Limb (tissue), 2 donors: Measurements from ENCODE around the gene DOCK4.
"Not testable (repeated sequence)": the region's sequence is repeated elsewhere in the genome, so short reads cannot be mapped to it uniquely, and the experiment has no call there.

Source experiments
- DNase-seq, 2 donors: peaks; one replicate each; pipeline ENCODE4 v3.0.0-alpha.2; 2016; ENCODE audit errors: extremely low spot score in 2 of 2

The DOCK4 gene

DNA sequence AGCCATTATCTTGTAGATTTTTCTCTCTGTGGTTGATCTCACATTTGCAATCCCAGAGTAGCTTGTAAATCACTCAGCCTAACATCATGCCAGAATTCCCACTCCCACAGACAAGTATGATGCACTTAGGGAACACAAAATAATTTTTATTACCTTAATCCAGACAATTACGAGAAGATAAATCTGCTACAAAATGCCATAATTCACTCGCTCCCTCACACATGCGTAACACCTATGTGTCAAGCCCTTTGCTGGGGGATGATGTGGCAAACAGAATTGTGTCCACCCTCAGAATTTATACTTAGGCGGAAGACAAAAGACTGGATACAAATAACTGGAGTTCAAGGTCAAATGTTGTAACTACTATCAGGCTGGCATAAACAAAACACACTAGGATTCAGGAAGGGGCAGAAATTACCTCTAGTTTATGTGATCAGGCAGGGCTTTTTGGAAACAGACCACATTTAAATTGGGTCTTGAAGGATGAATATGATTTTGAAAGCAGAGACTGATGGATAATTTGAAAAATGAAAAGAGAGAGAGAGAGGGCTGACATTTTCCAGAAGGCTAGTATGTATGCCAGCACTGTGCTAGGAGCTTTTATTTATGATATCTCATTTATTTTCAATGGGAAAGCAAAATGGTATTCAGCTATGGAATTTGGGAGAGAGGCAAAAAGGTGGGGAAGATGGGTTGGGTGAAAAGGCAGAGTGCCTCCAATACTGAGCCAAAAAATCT lies 69.8 kb downstream of the DOCK4 start:
- no peak for DNase-seq

DNA sequence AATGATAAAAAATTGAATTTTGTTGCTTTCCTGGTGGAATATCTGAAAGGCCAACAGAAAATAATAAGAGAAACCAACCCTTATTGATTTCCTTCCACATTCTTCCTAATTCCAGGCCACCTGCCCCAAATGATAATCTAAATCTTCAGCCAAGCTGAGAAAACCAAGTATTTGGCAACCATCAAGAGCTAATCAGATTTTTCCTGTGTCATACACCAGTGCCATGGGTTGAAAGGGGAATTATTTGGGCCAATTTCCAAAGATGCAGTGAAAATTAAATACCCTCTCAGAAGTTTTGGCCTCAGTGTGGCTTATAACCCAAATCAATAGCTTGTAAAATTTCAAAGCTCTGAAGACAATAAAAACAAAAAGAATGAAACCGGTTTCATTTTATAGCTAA lies 70.4 kb downstream of the DOCK4 start:
- no peak for DNase-seq

DNA sequence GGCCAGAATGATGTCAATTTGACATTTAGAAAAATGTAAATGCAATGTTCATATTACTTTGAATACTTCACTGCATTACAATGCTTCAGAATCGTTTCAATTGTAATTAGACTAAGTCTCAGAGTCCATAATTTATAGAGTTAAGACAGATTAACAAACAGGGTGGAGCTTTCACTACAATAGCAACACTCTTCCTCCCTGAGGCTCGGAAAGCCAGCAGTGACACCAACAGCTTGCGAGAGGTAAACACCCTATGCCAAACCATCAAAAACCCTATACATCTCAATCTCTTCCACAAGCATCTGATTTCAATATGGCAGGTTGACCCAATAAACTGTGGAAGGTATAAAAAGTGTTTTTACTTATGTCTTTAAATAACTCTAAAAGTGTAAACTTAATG lies 72.2 kb downstream of the DOCK4 start:
- DNase-seq: no peak

DNA sequence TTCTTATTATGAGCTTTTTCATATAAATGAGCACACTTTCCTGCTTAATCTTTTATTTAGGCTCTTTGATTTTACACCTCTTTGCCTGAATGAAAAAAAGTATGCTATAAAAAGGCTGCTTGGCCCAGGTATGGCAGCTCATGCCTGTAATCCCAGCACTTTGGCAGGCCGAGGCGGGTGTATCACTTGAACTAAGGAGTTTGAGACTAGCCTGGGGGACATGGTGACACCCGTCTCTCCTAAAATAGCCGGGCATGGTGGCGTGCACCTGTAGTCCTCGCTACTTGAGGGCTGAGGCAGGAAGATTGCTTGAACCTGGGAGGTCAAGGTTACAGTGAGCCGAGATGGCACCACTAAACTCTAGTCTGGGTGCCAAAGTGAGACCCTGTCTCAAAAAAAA lies 72.9 kb downstream of the DOCK4 start:
- DNase-seq: no peak

DNA sequence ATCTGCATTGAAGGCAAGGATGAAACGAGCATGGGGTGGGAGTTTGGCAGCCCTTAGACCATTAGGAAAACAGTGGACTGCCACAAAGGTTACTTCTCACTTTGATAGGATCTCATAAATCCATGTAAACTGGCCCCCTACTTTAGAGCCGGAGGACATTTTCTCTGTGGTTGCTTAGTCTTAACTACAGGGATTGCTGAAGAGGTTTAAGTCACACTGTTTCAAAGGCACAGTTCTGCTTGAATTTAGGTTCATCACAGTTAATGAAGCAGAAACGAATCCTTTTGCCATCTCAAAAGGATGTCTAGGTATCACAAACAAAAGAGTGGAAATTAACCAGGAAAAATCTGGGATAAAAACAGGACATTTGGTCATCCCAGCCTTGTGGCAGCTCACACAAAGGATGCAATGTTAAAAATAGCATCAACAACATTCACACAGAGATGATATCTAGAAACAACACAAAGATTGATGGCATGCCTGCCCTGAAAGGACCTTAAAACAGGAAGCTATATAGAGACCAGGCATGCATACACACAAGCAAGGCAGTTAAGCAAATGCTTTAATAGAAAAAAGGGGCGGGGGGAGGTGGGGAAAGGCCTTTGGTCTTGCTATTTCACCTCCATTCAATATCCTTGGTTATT lies 74.0 kb downstream of the DOCK4 start:
- DNase-seq: no peak

DNA sequence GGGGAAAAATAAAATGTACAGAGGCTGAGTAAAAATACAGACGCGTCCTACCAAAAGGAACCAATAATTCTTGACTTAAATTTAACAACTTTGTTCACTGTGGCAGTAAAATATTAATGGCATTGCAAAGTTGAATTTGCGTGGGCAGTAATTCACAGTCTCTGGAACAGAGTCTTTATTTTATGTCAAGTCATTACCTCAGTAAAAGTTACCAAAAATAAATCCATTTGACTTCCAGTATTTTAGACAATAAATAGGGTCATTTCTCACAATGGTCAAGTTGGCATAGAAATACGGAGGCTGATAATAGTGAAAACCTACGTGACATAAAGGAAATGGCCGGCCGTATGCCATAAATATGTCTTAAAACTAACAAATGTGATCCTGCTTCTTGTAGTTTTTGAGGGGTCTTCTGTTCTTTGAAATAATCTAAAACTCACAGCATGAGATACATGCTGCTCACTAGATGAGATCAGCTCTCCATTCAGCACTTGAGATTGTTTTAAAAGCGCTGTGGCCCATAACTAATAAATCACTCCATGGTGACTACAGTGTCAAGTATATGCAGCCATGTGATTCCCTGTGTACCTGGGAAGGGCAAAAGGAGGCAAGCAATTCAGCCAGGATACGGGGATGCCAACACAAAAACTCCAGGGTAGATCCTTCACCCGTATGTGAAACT lies 75.3 kb downstream of the DOCK4 start:
- DNase-seq: no peak

DNA sequence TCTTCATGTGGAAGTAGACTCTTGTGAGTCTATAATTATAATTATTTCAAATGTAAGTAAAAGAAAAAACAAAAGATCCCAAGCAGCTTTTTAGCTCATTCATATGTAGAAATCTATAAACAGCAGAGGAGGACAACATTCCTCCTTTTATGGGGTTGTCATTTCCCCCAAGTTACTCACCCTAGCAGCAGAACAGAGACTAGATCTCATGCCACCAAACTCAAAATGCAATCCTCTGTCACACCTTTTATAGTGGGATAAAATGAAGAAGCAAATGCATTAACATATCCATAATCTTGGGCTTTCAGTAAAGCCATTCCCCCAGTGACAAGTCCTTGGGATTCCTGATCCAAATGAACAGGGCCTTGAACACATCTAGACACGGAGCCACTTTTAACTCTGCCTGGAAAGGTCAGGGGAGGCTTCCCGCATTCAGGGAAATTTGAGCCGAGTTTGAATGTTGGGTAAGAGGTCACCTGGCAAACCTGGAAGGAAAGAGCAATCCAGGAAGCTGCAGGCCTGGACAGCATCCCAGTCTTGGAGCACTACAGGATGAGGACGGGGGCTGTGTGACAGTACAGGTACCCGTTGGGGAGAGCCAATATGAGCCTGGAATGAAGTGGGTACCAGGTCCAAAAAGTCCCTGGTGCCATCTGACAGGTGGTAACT lies 76.4 kb downstream of the DOCK4 start:
- DNase-seq: no peak

DNA sequence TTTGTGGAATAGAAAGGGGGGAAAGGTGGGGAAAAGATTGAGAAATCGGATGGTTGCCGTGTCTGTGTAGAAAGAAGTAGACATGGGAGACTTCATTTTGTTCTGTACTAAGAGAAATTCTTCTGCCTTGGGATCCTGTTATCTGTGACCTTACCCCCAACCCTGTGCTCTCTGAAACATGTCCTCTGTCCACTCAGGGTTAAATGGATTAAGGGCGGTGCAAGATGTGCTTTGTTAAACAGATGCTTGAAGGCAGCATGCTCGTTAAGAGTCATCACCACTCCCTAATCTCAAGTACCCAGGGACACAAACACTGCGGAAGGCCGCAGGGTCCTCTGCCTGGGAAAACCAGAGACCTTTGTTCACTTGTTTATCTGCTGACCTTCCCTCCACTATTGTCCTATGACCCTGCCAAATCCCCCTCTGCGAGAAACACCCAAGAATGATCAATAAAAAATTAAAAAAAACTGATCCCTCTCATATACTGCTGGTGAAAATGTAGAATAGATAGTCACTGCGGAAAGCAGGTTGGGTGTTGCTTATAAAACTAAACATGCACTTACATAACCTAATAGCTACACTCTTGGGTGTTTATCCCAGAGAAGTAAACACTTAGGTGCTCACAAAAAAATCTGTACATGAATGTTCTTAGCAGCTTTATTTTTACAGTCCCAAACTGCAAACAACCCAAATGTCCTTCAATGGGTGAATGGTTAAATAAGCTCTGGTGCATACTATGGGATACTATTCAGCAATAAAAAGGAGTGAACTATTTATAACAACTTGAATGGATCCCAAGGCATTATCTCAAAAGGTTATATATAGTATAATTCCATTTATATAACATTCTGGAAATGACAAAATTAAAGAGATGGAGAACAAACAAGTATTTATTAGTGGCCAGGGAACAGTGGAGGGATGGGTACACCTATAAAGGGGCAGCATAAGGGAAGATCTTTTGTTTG lies 77.5 kb downstream of the DOCK4 start:
- not testable (repeated sequence) for DNase-seq

DNA sequence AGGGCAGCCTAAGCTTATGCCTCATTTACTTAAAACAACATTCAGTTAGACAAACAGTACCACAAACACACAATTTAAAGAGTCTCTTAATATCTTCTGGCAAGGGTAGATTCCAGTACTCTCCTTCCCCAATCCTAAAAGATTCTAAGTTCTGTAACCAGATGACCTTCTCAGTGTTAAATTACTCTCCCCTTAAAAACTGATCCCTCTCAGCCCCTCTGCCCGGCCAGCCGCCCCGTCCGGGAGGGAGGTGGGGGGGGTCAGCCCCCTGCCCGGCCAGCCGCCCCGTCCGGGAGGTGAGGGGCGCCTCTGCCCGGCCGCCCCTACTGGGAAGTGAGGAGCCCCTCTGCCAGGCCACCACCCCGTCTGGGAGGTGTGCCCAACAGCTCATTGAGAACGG lies 78.2 kb downstream of the DOCK4 start:
- not testable (repeated sequence) for DNase-seq

DNA sequence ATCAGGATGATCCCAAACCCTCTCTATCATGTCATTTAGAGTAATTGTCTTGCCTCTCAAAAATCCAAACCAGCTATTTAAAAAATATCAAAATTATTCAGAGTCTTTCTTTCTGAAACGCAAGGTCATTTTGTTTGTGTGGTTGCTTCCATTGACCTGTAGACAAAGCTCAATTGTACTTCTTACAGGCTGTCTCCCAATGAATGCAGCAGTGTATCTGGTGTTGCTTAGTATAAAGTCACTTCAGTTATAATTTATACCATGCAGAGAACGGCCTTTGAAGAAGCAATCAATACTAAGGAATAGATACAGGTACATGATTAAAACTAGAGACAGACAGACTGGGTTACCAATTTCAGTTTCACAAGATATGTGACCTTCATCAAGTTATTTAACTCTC lies 80.9 kb downstream of the DOCK4 start:
- no peak for DNase-seq

DNA sequence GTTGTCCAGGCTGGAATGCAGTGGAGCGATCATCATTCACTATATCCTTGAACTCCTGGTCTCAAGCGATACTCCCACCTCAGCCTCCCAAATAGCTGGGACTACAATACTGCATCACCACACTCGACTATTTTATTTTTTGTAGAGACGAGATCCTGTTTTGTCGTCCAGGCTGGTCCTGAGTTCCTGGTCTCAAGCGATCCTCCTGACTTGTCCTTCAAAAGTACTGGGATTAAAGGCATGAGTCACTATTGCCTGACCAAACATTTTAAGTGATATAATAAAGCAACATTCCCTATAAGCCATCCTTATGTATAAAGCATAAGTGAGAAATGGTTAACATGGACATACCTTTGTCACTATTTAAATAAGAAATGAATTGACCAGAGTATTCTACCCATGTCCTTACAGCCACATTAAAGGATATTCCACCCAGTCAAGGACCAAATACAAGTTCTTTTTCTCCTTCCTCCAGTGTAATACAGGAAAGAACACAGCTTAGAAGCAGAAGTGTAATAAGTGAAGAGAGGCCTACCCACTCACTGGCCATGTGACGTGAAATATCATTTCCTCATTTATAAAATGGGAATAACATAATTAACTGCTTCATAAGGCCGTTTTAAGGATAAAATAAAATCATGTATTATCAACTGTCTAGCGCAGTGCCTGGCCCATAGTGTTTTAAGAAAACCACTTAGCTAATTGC lies 82.0 kb downstream of the DOCK4 start:
- DNase-seq: no peak

DNA sequence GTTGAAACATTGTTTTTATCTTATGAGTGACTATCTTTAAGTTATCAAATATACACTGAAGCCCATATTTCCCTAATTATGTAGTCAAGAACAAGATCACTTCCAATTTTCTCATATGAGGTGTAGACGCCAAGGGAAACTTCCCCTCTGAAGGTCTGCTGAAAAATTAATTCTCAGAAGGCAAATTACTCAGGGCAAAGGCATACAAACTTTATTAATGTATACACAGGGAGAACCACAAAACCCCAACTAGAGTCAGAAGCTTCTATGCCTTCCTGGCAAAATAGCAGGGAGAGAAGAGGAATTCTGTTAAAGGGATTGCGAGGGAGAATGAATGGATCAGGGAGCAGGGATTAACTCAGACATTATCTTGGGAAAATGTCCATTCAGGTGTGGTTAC lies 83.4 kb downstream of the DOCK4 start:
- DNase-seq: no peak

DNA sequence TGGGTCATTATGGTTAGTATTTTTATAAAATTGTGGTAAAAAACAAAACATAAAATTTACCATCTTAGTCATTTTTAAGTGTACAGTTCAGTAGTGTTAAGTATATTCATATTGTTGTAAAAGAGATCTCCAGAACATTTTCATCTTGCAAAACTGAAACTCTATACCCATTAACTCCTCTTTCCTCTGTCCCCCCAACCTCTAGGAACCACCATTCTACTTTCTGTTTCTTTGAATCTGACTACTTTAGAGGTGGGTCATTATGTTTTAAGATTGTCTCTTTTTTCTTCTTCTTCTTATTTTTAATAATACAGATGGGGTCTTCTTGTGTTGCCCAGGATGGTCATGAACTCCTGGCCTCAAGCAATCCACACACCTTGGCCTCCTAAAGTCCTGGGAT lies 84.1 kb downstream of the DOCK4 start:
- no peak for DNase-seq

DNA sequence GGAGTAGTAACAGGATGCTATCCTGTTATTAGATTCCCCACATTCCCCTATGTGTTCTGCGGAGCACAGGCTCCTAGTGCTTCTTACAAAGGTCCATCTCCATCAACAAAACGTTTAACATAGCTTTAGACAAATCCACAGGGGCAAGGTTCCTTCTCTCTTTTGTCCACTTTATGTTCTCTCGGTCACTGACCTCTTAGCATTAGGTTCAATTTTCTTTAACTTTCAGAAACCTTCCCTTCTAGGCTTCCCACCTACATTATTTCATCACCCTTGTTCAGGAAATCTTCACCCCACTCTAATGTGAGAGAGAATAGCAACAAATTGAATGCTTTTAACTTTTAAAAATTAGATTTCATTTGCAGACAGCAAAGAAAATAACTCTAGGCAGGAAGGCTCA lies 84.9 kb downstream of the DOCK4 start:
- no peak for DNase-seq

DNA sequence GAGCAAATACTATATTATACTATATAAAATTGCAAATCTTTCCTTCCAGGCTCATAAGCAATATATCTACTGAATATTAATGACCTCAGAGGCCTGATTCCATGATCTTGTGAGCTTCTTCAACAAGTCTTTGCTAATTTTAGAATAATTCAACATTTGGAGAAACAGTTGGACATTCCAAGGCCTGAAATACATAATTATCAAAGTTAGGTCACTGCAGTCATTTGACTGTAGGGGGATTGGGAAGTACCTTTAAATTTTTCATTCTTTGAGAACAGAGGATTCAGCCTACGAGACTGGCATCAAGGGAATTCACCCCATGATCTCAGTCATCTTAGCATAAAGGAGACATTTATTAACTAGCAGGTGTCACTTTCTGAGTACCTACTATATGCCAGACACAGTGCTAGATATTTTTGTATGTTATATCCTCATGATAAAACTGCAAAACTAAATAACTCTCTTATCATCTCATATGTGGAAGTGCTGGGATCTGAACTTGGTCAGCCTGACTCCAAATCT lies 85.4 kb downstream of the DOCK4 start:
- DNase-seq: no peak

DNA sequence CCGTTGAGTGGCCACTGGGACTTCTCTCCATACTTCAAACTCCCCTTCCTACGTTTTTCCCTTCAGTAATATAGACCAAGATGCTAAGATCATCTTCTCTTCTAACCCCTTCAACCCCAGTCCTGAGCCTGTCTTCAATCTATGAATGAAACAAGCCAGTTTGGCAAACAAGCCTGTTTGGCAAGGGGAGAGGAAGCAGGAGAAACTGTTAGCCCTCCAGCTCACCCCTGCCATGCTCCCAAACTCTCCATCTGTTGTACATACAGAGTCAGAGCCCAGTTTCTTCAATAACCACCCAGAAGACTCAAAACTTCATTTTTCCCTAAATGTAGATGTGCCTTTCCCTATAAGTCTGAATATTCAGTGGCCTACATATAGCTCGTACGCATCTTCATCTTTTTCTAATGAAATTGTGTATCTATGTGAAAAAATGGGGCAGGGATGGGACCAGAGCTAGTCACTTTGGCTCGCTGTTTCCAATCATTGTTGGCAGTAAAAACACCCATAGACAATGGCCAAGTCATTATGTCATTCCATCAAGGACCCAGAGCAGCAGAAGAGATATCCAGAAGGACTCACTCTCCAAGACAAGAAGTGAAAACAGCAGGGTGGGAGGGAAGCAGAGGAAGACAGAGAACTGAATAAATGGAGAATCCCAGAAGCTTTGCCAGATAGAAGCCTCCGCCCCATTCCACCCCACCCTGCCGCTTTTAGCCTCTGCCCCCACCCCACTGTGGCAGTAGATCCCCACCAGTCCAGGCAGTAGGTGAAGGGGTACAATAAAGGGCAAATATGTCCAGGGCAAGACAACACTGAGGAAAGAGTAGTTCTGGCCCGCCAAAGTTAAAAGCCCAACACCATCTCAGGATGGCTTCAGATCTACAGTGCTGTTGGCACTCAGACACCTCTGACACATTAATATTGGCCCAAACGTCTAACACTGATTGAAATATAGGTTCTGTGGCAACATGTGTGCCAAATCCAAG lies 87.3 kb downstream of the DOCK4 start:
- DNase-seq: no peak

DNA sequence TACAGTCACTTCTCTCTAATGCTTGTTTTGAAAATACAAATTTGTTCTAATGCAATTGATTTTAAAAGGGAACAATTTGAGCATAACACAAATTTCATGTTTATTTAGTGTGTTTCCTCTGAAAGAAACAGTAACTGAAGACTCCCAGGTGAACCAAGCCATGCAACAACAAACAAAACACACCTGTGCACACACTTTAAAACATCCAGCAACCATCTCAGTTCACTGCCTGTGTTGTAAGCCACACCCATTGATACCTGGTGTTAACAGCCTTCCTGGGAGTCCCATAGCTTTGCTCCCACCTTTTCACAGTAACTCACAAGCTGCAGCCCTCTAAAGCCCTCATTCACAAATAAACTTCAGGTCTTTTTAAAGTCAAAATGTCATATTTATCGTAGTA lies 89.3 kb downstream of the DOCK4 start:
- no peak for DNase-seq

DNA sequence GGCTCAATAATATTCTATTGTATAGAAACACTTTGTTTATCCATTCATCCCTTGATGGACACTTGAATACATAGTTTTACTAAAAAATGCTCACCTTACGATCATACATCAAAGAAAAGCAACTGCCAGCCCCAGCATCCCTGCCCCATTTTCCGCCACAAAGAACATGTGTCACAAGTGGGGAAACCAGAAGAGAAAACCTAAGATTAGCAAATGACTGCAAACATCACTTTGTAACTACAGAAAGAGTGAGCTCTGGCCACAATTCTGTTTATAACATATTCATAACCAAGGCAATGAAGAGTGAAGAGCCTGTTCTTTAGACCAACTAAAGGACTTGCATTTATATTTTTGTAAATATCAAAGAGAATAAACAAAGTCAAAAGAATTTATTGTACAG lies 89.8 kb downstream of the DOCK4 start:
- no peak for DNase-seq

DNA sequence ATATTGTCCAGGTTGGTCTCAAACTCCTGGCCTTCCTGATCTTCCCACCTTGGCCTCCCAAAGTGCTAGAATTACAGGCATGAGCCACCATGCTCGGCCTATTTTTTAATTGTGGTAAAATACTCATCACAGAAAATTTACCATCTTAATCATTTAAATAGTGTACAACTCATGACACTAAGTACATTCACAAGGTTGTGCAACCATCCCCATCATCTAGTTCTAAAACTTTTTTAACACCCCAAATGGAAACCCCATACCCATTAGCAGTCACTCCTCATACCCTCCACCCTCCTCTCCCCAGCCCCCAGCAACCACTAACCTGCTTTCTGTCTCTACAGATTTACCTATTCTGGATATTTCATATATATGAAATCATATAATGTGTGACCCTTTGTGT lies 90.3 kb downstream of the DOCK4 start:
- DNase-seq: no peak
